Islet precursor cell (in vitro differentiated cells): Measurements from ENCODE around the gene MT1X.
"Not testable (repeated sequence)": the region's sequence is repeated elsewhere in the genome, so short reads cannot be mapped to it uniquely, and the experiment has no call there.

ENCODE experiments used
- DNase-seq: peaks from one replicate; pipeline ENCODE4 v3.0.0-alpha.2; 2018

MT1X gene

DNA sequence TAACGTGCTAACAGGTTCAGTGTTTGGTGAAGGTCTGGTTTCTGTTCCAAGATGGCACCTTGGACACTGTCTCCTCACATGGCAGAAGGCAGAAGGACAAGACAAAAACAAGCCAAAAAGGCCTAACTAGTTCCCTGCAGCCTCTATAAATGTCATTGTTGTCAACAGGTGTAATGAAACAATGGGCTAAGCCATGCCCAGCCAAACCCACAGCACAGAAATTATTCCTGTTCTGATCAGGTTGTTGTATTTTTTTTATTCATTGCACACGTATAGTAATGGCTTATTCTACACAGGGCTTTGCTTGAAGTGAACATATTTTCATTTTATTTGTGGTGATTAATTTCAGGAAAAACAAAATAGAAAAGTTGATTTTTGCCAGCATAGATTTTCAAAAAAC is 31.5 kb downstream of the MT1X start:
- DNase-seq = no peak

- no peak for DNase-seq
These were observed 32.9 kb downstream of the MT1X start for GRCh38 chr16:56715126-56715525.

DNA sequence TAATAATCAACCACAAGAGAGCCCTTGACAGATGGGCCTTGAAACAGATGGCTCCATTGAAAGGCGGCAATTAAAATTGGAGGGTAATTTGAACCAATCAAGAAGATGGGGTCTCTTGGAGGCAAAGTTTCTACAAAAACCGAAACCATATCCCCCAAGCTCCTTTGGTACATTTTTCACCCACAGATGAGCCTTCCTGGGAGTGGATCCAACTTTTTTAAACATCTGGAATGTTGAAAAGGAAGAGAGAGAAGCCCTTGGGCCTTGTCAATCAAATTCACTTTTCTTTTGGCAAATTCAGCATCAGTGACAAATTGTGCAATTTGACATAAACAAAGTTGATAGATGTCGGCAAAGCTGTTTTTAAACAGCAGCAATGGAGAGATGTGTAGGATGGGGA is 34.5 kb downstream of the MT1X start:
- no peak for DNase-seq

GRCh38 chr16:56717532-56717931 is 35.3 kb downstream of the MT1X start:
- not testable (repeated sequence) for DNase-seq

DNA sequence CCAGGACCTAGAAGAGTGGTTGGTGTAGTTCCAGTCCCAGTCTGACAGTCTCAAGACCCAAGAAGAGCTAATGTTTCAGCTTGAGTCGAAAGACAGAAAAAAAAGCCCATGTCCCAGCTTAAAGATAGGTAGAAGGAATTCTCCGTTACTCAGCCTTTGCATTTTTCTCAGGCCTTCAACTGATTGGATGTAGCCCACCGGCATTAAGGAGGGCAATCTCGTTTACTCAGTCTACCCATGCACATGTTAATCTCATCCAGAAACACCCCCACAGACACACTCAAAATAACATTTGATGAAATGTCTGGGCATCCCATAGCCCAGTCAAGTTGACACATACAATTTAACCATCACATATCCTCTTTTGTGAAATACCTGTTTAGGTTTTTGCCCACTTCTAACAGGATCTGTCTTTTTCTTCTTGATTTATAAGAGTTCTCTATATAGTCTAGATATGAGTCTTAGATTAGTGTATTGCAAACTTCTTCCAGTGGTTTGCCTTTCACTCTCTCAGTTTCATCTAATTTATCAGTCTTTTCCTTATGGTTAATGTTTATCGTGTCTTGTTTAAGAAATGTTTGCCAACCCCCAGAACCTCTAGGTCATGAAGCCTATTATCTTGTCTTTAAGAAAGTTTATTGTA is 40.1 kb downstream of the MT1X start:
- no peak for DNase-seq

DNA sequence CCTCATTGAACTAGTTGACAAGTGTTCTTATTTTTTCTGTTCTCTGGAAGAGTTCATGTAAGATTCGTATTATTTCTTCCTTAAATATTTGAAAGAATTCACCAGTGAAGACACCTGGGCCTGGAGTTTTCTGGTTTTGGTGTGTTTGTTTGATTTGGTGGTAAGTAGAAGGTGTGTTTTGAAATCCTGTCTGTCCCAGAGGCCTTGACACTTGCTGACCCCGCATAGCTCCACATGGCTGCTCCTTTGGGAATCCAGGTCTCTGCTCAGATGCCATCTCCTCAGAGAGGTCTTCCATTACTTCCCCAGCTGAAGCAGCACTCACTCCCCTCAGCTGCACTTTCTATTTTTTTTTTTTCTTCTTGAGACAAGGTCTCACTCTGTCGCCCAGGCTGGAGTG is 41.9 kb downstream of the MT1X start:
- DNase-seq = no peak

- no peak for DNase-seq
These were observed 44.0 kb downstream of the MT1X start for GRCh38 chr16:56726283-56726682.

- no peak for DNase-seq
These were observed 44.7 kb downstream of the MT1X start for GRCh38 chr16:56726926-56727325.

GRCh38 chr16:56728027-56728426 is 45.8 kb downstream of the MT1X start:
- DNase-seq = no peak

GRCh38 chr16:56728980-56729734 is 46.9 kb downstream of the MT1X start:
- DNase-seq = no peak

DNA sequence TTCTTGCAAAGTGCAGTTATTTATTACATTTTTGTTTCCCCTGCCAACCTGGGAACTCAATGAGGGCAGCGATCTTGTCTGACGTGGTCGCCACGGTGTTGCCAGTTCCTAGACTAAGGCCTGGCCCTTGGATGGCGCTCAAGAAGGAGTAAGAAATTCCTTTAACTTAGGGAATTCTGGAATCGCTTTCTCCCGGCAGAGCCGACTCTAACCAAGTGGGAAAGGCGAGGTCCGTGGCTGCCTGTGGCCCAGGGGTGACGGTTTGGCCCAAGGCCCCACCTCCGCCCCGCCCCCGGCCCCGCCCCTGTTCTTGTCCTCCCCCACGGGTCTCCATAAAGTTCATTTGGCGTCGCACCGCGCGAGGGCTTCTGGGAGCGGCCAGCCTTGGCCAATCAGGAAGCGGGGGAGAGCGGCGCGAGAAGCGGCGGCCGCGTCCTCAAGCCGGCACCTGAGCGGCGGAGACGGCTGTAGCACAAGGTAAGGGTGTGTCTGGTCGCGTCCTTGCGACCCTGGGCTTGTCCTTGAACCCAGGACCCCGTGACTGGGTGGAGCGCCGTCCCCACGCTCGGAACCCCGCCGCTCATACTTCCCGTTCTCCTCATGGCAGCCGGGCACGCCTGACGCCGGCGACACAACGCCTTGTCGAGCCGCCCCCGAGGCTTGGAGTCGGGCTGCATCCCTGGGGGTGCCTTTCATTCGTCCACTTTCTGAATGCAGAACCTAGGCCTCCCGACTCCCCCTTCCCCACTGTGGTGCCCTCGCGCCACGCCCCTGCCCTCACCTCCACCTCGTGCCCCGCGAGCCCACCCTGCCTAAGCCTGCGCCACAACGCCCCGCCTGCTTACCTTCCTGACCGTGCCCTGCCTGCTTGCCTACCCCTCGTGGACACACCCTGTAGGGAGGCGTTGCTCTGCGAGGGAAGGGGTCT is 47.7 kb downstream of the MT1X start, which contains the start of gene NUP93:
TSS of gene NUP93 (plus strand) at position 395 of the 928 bp plus-strand sequence. CDS start 18,119 bp downstream, outside the sequence.
- DNase-seq = peak; percentile 97

- DNase-seq = no peak
These were observed 50.1 kb downstream of the MT1X start for GRCh38 chr16:56732366-56732765.

GRCh38 chr16:56732832-56733231 is 50.6 kb downstream of the MT1X start:
- DNase-seq = no peak
